Neural progenitor cell (in vitro differentiated cells): ENCODE measurements around the gene TCF7L2. TPM values are rescaled to one million over a fixed set of nuclear protein-coding genes. Genes with fewer than 3 reads are reported as not detected.

Experiments
- DNase-seq: peaks from one replicate; pipeline ENCODE4 v3.0.0-alpha.2; 2016; ENCODE audit warnings: low spot score
- H2AFZ ChIP-seq: fragments of 200-600 bp; sonication (generic); replicated peaks from 2 replicates; pipeline ENCODE4 v1.6.1; 2016; ENCODE audit warnings: antibody characterized with exemption
- H3F3A ChIP-seq: fragments of 200-600 bp; sonication (generic); 2 replicates; pipeline ENCODE4 v1.6.1; 2016; ENCODE audit warnings: antibody characterized with exemption, low read depth
- H3K27ac ChIP-seq: fragments of 200-600 bp; sonication (generic); 2 replicates; pipeline ENCODE4 v1.5.1; 2016; ENCODE audit warnings: mild to moderate bottlenecking
- H3K27me3 ChIP-seq: fragments of 200-600 bp; sonication (generic); 2 replicates; pipeline ENCODE4 v1.6.1; 2016; ENCODE audit warnings: mild to moderate bottlenecking, moderate library complexity
- H3K36me3 ChIP-seq: fragments of 200-600 bp; sonication (generic); 2 replicates; pipeline ENCODE4 v1.5.1; 2016
- H3K4me1 ChIP-seq: fragments of 200-600 bp; sonication (generic); 2 replicates; pipeline ENCODE4 v1.6.1; 2016; ENCODE audit warnings: mixed run types
- H3K4me2 ChIP-seq: fragments of 200-600 bp; sonication (generic); 2 replicates; pipeline ENCODE4 v1.6.1; 2016
- H3K4me3 ChIP-seq: fragments of 200-600 bp; sonication (generic); 2 replicates; pipeline ENCODE4 v1.5.1; 2016
- H3K79me2 ChIP-seq: fragments of 200-600 bp; sonication (generic); 2 replicates; pipeline ENCODE4 v1.6.1; 2016; ENCODE audit warnings: low read depth
- H3K9ac ChIP-seq: fragments of 200-600 bp; sonication (generic); 2 replicates; pipeline ENCODE4 v1.6.1; 2016
- H3K9me3 ChIP-seq: fragments of 200-600 bp; sonication (generic); 2 replicates; pipeline ENCODE4 v1.5.1; 2016; ENCODE audit warnings: low read depth
- H4K20me1 ChIP-seq: fragments of 200-600 bp; sonication (generic); 2 replicates; pipeline ENCODE4 v1.6.1; 2016; ENCODE audit warnings: low read depth
- H3K27ac Mint-ChIP-seq: 3 replicates; pipeline ENCODE4 v1.8.0; 2021; ENCODE audit warnings: mixed read lengths
- H3K27me3 Mint-ChIP-seq: 2 replicates; pipeline ENCODE4 v1.8.0; 2022; ENCODE audit warnings: low read depth, mild to moderate bottlenecking, inconsistent platforms, moderate library complexity, mixed read lengths; ENCODE audit not compliant: insufficient read depth
- H3K36me3 Mint-ChIP-seq: 3 replicates; pipeline ENCODE4 v1.8.0; 2021; ENCODE audit warnings: mixed read lengths
- H3K4me1 Mint-ChIP-seq: 3 replicates; pipeline ENCODE4 v1.8.0; 2021; ENCODE audit warnings: mixed read lengths
- H3K4me3 Mint-ChIP-seq: 3 replicates; pipeline ENCODE4 v1.8.0; 2021; ENCODE audit warnings: mild to moderate bottlenecking, moderate library complexity, mixed read lengths
- H3K9me3 Mint-ChIP-seq: 3 replicates; pipeline ENCODE4 v1.8.0; 2020; ENCODE audit warnings: mixed read lengths
- CTCF ChIP-seq: fragments of 200-600 bp; sonication (generic); IDR thresholded peaks from 2 replicates; pipeline ENCODE4 v1.5.1; 2017; ENCODE audit warnings: antibody characterized with exemption, mild to moderate bottlenecking
- EZH2 ChIP-seq: fragments of 200-600 bp; sonication (generic); IDR thresholded peaks from 2 replicates; pipeline ENCODE4 v1.6.1; 2017; ENCODE audit warnings: antibody characterized with exemption, mild to moderate bottlenecking, moderate library complexity
- EZH2phosphoT487 ChIP-seq: fragments of 200-600 bp; sonication (generic); IDR thresholded peaks from 2 replicates; pipeline ENCODE4 v1.6.1; 2017; ENCODE audit warnings: antibody characterized with exemption
- total RNA-seq: library from RNA; depleted of rRNA; stranded (reverse); fragments of >200 nt; gene quantifications from 2 replicates; pipeline ENCODE4 v1.2.3, GENCODE V29; 2015; ENCODE audit warnings: low replicate concordance

Gene TCF7L2
- total RNA-seq, 1 donor from 2014 or later = 12.3 TPM

- H3K79me2 ChIP-seq = peaks cover 100% of the 10 kb centered on the region
- H3K9me3 ChIP-seq = no peaks in the 10 kb centered on the region
- peaks cover 4% of the 10 kb centered on the region for H3K36me3 Mint-ChIP-seq
- H3K27ac Mint-ChIP-seq = no peak overlapping the region
- H3K27ac ChIP-seq = no peak overlapping the region
- no peaks in the 10 kb centered on the region for H3K9me3 Mint-ChIP-seq
- H3F3A ChIP-seq = peaks cover 18% of the 10 kb centered on the region
- H3K4me1 ChIP-seq = peaks cover 43% of the 10 kb centered on the region
- no peak overlapping the region for H3K4me3 Mint-ChIP-seq
- no peak overlapping the region for H3K9ac ChIP-seq
- DNase-seq = no peak
- H2AFZ ChIP-seq = no peak overlapping the region
- H3K27me3 Mint-ChIP-seq = no peaks in the 10 kb centered on the region
- no peak for TF ChIP-seq EZH2phosphoT487
- no peak for TF ChIP-seq CTCF
- TF ChIP-seq EZH2 = no peak
- peaks cover 49% of the 10 kb centered on the region for H3K4me1 Mint-ChIP-seq
- H3K4me3 ChIP-seq = no peak overlapping the region
- peaks cover 94% of the 10 kb centered on the region for H4K20me1 ChIP-seq
- H3K4me2 ChIP-seq = no peak overlapping the region
- H3K27me3 ChIP-seq = no peaks in the 10 kb centered on the region
- no peaks in the 10 kb centered on the region for H3K36me3 ChIP-seq
Observed at GRCh38 chr10:112986544-112987190, 36.6 kb downstream of the TCF7L2 start.

GRCh38 chr10:112988839-112989406 is 38.9 kb downstream of the TCF7L2 start:
- H3K27ac Mint-ChIP-seq = no peak overlapping the region
- peaks cover 12% of the 10 kb centered on the region for H3F3A ChIP-seq
- no peak overlapping the region for H3K9ac ChIP-seq
- H3K4me3 ChIP-seq = no peak overlapping the region
- peaks cover 8% of the 10 kb centered on the region for H3K36me3 Mint-ChIP-seq
- H3K4me1 Mint-ChIP-seq = peaks cover 45% of the 10 kb centered on the region
- H3K9me3 ChIP-seq = no peaks in the 10 kb centered on the region
- peaks cover 79% of the 10 kb centered on the region for H4K20me1 ChIP-seq
- DNase-seq = no peak
- H3K4me2 ChIP-seq = no peak overlapping the region
- H2AFZ ChIP-seq = no peak overlapping the region
- H3K4me1 ChIP-seq = peaks cover 31% of the 10 kb centered on the region
- no peaks in the 10 kb centered on the region for H3K27me3 ChIP-seq
- H3K4me3 Mint-ChIP-seq = no peak overlapping the region
- no peak overlapping the region for H3K27ac ChIP-seq
- TF ChIP-seq EZH2phosphoT487 = no peak
- no peak for TF ChIP-seq EZH2
- peaks cover 100% of the 10 kb centered on the region for H3K79me2 ChIP-seq
- H3K36me3 ChIP-seq = no peaks in the 10 kb centered on the region
- no peaks in the 10 kb centered on the region for H3K27me3 Mint-ChIP-seq
- H3K9me3 Mint-ChIP-seq = no peaks in the 10 kb centered on the region

- Histone ChIP-seq H3K4me1 (peaks cover 22% of the 10 kb centered on the region), H3K36me3 (no peaks in the 10 kb centered on the region), H3K27me3 (no peaks in the 10 kb centered on the region), H3F3A (peaks cover 4% of the 10 kb centered on the region), H4K20me1 (peaks cover 70% of the 10 kb centered on the region), H3K4me2 (no peak overlapping the region), H2AFZ (no peak overlapping the region), H3K79me2 (peaks cover 100% of the 10 kb centered on the region), H3K9me3 (no peaks in the 10 kb centered on the region), H3K4me3 (no peak overlapping the region), H3K9ac (no peak overlapping the region), H3K27ac (no peak overlapping the region)
- peaks cover 14% of the 10 kb centered on the region for H3K36me3 Mint-ChIP-seq
- no peak for TF ChIP-seq CTCF
- no peak for TF ChIP-seq EZH2
- TF ChIP-seq EZH2phosphoT487 = no peak
- H3K27ac Mint-ChIP-seq = no peak overlapping the region
- H3K9me3 Mint-ChIP-seq = no peaks in the 10 kb centered on the region
- no peaks in the 10 kb centered on the region for H3K27me3 Mint-ChIP-seq
- no peak overlapping the region for H3K4me3 Mint-ChIP-seq
- no peak for DNase-seq
- peaks cover 36% of the 10 kb centered on the region for H3K4me1 Mint-ChIP-seq
Observed at GRCh38 chr10:112989826-112990225, 39.8 kb downstream of the TCF7L2 start.

- no peaks in the 10 kb centered on the region for H3K36me3 ChIP-seq
- peaks cover 70% of the 10 kb centered on the region for H4K20me1 ChIP-seq
- H3K4me3 Mint-ChIP-seq = no peak overlapping the region
- no peaks in the 10 kb centered on the region for H3K9me3 ChIP-seq
- TF ChIP-seq CTCF (no peak), EZH2phosphoT487 (no peak), EZH2 (no peak)
- peaks cover 21% of the 10 kb centered on the region for H3K4me1 ChIP-seq
- no peak for DNase-seq
- H3K4me2 ChIP-seq = no peak overlapping the region
- H3K36me3 Mint-ChIP-seq = peaks cover 16% of the 10 kb centered on the region
- H3K27me3 Mint-ChIP-seq = no peaks in the 10 kb centered on the region
- H3K9ac ChIP-seq = no peak overlapping the region
- H3K4me1 Mint-ChIP-seq = peaks cover 33% of the 10 kb centered on the region
- H3K9me3 Mint-ChIP-seq = no peaks in the 10 kb centered on the region
- H3K27me3 ChIP-seq = no peaks in the 10 kb centered on the region
- no peak overlapping the region for H3K27ac ChIP-seq
- H2AFZ ChIP-seq = no peak overlapping the region
- H3K79me2 ChIP-seq = peaks cover 100% of the 10 kb centered on the region
- H3F3A ChIP-seq = no peaks in the 10 kb centered on the region
- H3K27ac Mint-ChIP-seq = no peak overlapping the region
- H3K4me3 ChIP-seq = no peak overlapping the region
Observed at GRCh38 chr10:112990271-112990670, 40.2 kb downstream of the TCF7L2 start.
